Articular chondrocyte of knee joint (primary cell): ENCODE measurements around the gene LARP4. TPM values are rescaled to one million over a fixed set of nuclear protein-coding genes. Genes with fewer than 3 reads are reported as not detected.

Experiments
- total RNA-seq: library from RNA; depleted of rRNA; stranded (reverse); fragments of >200 nt; gene quantifications from 2 replicates; pipeline ENCODE4 v1.2.3, GENCODE V29; 2012

The LARP4 gene
- total RNA-seq: 68.9 and 73.3 TPM in 2 replicates

DNA sequence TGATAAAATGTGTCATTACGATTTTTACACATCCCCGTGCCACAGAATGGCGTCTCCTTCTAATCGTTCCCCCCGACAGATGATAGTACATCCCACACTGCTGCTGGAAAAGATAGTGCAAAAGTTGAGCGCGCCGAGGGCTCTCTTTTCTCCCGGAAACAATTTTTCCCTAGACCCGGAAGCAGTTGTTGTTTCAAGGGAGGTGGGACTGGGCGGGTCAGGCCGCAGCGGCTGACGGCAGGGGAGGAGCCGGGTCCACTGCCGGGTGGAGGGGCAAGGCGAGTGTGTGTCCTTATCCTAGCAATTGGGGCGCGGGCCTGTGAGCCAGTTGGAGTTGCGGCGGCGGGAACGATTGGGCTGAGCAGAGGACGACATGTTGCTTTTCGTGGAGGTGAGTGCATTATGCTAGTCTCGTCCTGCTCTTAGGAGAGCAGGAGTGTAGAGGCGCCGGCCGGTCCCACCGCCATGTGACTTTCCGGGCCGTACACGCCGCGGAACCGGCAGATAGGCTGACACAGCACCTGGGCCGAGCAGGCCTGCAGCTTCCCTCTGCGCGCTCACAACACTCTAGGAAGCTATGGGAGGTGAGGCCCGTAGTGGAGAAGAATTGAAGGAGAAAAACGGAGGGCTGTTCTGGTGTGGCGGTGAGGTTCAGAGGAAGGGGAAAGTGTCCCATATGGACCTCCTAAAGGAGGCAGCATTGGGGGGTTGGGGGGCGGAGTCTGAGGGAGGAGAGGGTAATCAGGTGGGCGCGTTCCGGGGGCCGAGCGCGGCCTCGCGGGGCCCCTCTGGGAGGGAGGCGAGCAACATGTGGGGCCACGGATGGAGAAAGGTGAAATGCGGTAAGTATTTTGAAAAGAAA lies at the start of gene LARP4:
Gene LARP4, plus strand, starts transcription at position 248 of the 862 bp plus-strand sequence. Its CDS starts 126 bp downstream, at position 374.

GRCh38 chr12:50504798-50505674 lies 104.4 kb downstream of the LARP4 start, which contains the start of gene DIP2B:
TSS of gene DIP2B (plus strand) at chr12:50504985. CDS start at chr12:50505141, 156 bp downstream.

Other genes with a start within 250 kb of the LARP4 start
- gene CERS5, start 233.5 kb upstream of the LARP4 start, total RNA-seq: 43.2 and 45.5 TPM in 2 replicates
- gene LIMA1, start 117.4 kb upstream of the LARP4 start, total RNA-seq: 601 and 610 TPM in 2 replicates
- not detected in 2 replicates for gene FAM186A, start 4.3 kb upstream of the LARP4 start, total RNA-seq
- gene DIP2B, start 104.1 kb downstream of the LARP4 start, total RNA-seq: 30.4 and 34.3 TPM in 2 replicates